HCT116 (cell line): ENCODE measurements around the gene ID3. TPM values are rescaled to one million over a fixed set of nuclear protein-coding genes. Genes with fewer than 3 reads are reported as not detected.

Experiments used
- ATAC-seq: fragments of 200-7000 bp; cut with Tn5 transposase; 2 replicates; pipeline ENCODE4 v1.9.1; 2020; ENCODE audit warnings: mild to moderate bottlenecking, moderate library complexity
- BruUV-seq: library from RNA; stranded (reverse); fragments of 400-500 nt; replicated peaks from 2 replicates; lab custom pipeline; 2021; lab: Mats Ljungman, UMichigan
- CTCF ChIA-PET: fragments of 300-600 bp; sonication (Branson Sonifier 250); formaldehyde crosslinking; loops from one replicate; lab custom pipeline; 2021; ENCODE audit warnings: antibody characterized with exemption; lab: Charles Lee
- POLR2A ChIA-PET: fragments of 300-600, 350-600 bp; sonication (Branson Sonifier 250); formaldehyde crosslinking; loops from one replicate; lab custom pipeline; 2021; ENCODE audit warnings: antibody characterized with exemption; lab: Charles Lee
- RAD21 ChIA-PET, 2 experiments: fragments of 300-600 bp; sonication (Branson Sonifier 250); formaldehyde crosslinking; loops; one replicate each; lab custom pipeline; 2023; ENCODE audit warnings: low total read pairs in 2 of 2; ENCODE audit not compliant: uncharacterized antibody in 2 of 2, unreplicated experiment in 2 of 2, low non-redundant PET in 1 of 2; lab: Charles Lee
- DNase-seq: peaks from one replicate; pipeline ENCODE4 v3.0.0-alpha.2; 2010; ENCODE audit warnings: low read depth, low spot score
- H2AFZ ChIP-seq: fragments of 200-600 bp; shearing (Covaris generic), sonication (generic); 2 replicates; pipeline ENCODE4 v1.6.1; 2017; ENCODE audit warnings: low read depth, mixed run types, mixed read lengths, antibody characterized with exemption, low read length; ENCODE audit not compliant: poor library complexity, severe bottlenecking
- H3K27ac ChIP-seq: 2 replicates; pipeline ENCODE4 v1.5.1; 2012; ENCODE audit warnings: low read depth, low read length
- H3K27me3 ChIP-seq: fragments of 200-600 bp; sonication (generic); 2 replicates; pipeline ENCODE4 v1.6.1; 2016; ENCODE audit warnings: mixed run types, low read length, mixed read lengths; ENCODE audit not compliant: insufficient read depth
- H3K36me3 ChIP-seq, 2 experiments: fragments of 200-500 bp in 1 of 2; fragments of 200-600 bp in 1 of 2; sonication (Bioruptor generic) in 1 of 2; sonication (generic) in 1 of 2; 2 replicates each; pipeline versions ENCODE4 v1.5.1 to v1.6.1; 2014 to 2016; ENCODE audit warnings: low read length in 2 of 2, inconsistent platforms in 1 of 2, mixed read lengths in 1 of 2, mixed run types in 1 of 2; ENCODE audit not compliant: insufficient read depth in 2 of 2, control insufficient read depth in 1 of 2
- H3K4me1 ChIP-seq, 2 experiments: fragments of 200-600 bp in 1 of 2; sonication (generic) in 1 of 2; 2 replicates each; pipeline versions ENCODE4 v1.5.1 to v1.6.1; 2012 to 2017; ENCODE audit warnings: low read length in 2 of 2, inconsistent platforms in 1 of 2, mild to moderate bottlenecking in 1 of 2, mixed read lengths in 1 of 2, mixed run types in 1 of 2, moderate library complexity in 1 of 2; ENCODE audit not compliant: insufficient read depth in 2 of 2, control insufficient read depth in 1 of 2
- H3K4me2 ChIP-seq: fragments of 200-600 bp; sonication (generic); 2 replicates; pipeline ENCODE4 v1.6.1; 2017; ENCODE audit warnings: mixed run types, low read length, mixed read lengths
- H3K4me3 ChIP-seq, 2 experiments: fragments of 200-600 bp in 1 of 2; sonication (generic) in 1 of 2; replicated peaks in 1 of 2; 2 replicates each; pipeline ENCODE4 v1.5.1; 2011 to 2016; ENCODE audit warnings: low read length in 2 of 2, control low read depth in 1 of 2, low read depth in 1 of 2, mild to moderate bottlenecking in 1 of 2, mixed read lengths in 1 of 2, mixed run types in 1 of 2
- H3K79me2 ChIP-seq: fragments of 200-600 bp; sonication (generic); 2 replicates; pipeline ENCODE4 v1.6.1; 2017; ENCODE audit warnings: mild to moderate bottlenecking, mixed run types, low read length, moderate library complexity, mixed read lengths; ENCODE audit not compliant: insufficient read depth
- H3K9ac ChIP-seq: fragments of 200-600 bp; sonication (generic); 2 replicates; pipeline ENCODE4 v1.6.1; 2016; ENCODE audit warnings: low read length, mixed read lengths
- H3K9me2 ChIP-seq: fragments of 200-600 bp; sonication (generic), shearing (Covaris generic); 2 replicates; pipeline ENCODE4 v1.6.1; 2017; ENCODE audit warnings: mixed run types, mild to moderate bottlenecking, moderate library complexity; ENCODE audit not compliant: insufficient read depth
- H3K9me3 ChIP-seq, 2 experiments: fragments of 200-500 bp in 1 of 2; fragments of 200-600 bp in 1 of 2; sonication (Bioruptor generic) in 1 of 2; sonication (generic) in 1 of 2; 2 replicates each; pipeline ENCODE4 v1.6.1; 2014 to 2017; ENCODE audit warnings: low read length in 2 of 2, mixed read lengths in 2 of 2, inconsistent platforms in 1 of 2, low read depth in 1 of 2, mild to moderate bottlenecking in 1 of 2, mixed run types in 1 of 2, moderate library complexity in 1 of 2; ENCODE audit not compliant: control insufficient read depth in 1 of 2, insufficient read depth in 1 of 2
- H4K20me1 ChIP-seq: fragments of 200-600 bp; sonication (generic), shearing (Covaris generic); 2 replicates; pipeline ENCODE4 v1.6.1; 2017; ENCODE audit warnings: mixed run types, mild to moderate bottlenecking, moderate library complexity; ENCODE audit not compliant: insufficient read depth
- CBX3 ChIP-seq: IDR thresholded peaks from 2 replicates; pipeline ENCODE4 v1.6.1; 2012; ENCODE audit warnings: low read depth
- CEBPB ChIP-seq: IDR thresholded peaks from 2 replicates; pipeline ENCODE4 v1.6.1; 2012; ENCODE audit warnings: low read depth
- EGR1 ChIP-seq: IDR thresholded peaks from 2 replicates; pipeline ENCODE4 v1.6.1; 2012; ENCODE audit warnings: low read depth
- ELF1 ChIP-seq: IDR thresholded peaks from 2 replicates; pipeline ENCODE4 v1.6.1; 2012; ENCODE audit warnings: low read depth, borderline replicate concordance
- EZH2 ChIP-seq: fragments of 200-600 bp; sonication (generic); IDR thresholded peaks from 2 replicates; pipeline ENCODE4 v1.6.1; 2017; ENCODE audit warnings: antibody characterized with exemption, mixed run types
- EZH2phosphoT487 ChIP-seq: fragments of 200-600 bp; IDR thresholded peaks from 2 replicates; pipeline ENCODE4 v1.6.1; 2018; ENCODE audit warnings: antibody characterized with exemption, borderline replicate concordance
- FOSL1 ChIP-seq: IDR thresholded peaks from 2 replicates; pipeline ENCODE4 v1.6.1; 2012; ENCODE audit warnings: low read depth
- JUND ChIP-seq: IDR thresholded peaks from 2 replicates; pipeline ENCODE4 v1.6.1; 2012
- POLR2A ChIP-seq: IDR thresholded peaks from 2 replicates; pipeline ENCODE4 v1.7.0; 2011; ENCODE audit warnings: borderline replicate concordance; ENCODE audit not compliant: insufficient read depth, insufficient read length; ENCODE audit errors: extremely low read depth
- POLR2AphosphoS5 ChIP-seq: IDR thresholded peaks from 2 replicates; pipeline ENCODE4 v1.6.1; 2011; ENCODE audit warnings: mild to moderate bottlenecking, low read depth, low read length, moderate library complexity
- SIN3A ChIP-seq: IDR thresholded peaks from 2 replicates; pipeline ENCODE4 v1.6.1; 2012; ENCODE audit warnings: low read depth
- SP1 ChIP-seq: IDR thresholded peaks from 2 replicates; pipeline ENCODE4 v1.6.1; 2012; ENCODE audit warnings: low read depth
- SRF ChIP-seq: IDR thresholded peaks from 2 replicates; pipeline ENCODE4 v1.6.1; 2012; ENCODE audit warnings: low read depth
- YY1 ChIP-seq: IDR thresholded peaks from 2 replicates; pipeline ENCODE4 v1.6.1; 2011; ENCODE audit warnings: low read length, low read depth, moderate library complexity, mild to moderate bottlenecking; ENCODE audit not compliant: insufficient replicate concordance; ENCODE audit errors: extremely low read depth
- ZFX ChIP-seq: fragments of 450-650 bp; IDR thresholded peaks from 2 replicates; pipeline ENCODE4 v1.6.1; 2017
- ZNF274 ChIP-seq: fragments of 200-500 bp; sonication (Bioruptor generic); IDR thresholded peaks from 2 replicates; pipeline ENCODE4 v1.6.1; 2014; ENCODE audit warnings: mild to moderate bottlenecking, low read depth, low read length, inconsistent platforms
- intact Hi-C: fragments of 100-400 bp; cut with micrococcal nuclease; formaldehyde crosslinking; loops from 2 replicates; pipeline ENCODE4 v1.10.0; 2022
- total RNA-seq: library from RNA; stranded (reverse); gene quantifications from one replicate; pipeline ENCODE4 v1.2.1, GENCODE V29; 2021; ENCODE audit not compliant: unreplicated experiment
- TF ChIP-seq, protein P1 (sequence below): IDR thresholded peaks from 2 replicates; pipeline ENCODE4 v1.6.1; 2012
- TF ChIP-seq, protein P2 (sequence below): IDR thresholded peaks from 2 replicates; pipeline ENCODE4 v1.6.1; 2012
- TF ChIP-seq, protein P3 (sequence below): IDR thresholded peaks from 2 replicates; pipeline ENCODE4 v1.6.1; 2012; ENCODE audit warnings: low read depth
- TF ChIP-seq, protein P4 (sequence below): IDR thresholded peaks from 2 replicates; pipeline ENCODE4 v1.6.1; 2011; ENCODE audit warnings: mild to moderate bottlenecking, low read length, moderate library complexity; ENCODE audit not compliant: insufficient replicate concordance; ENCODE audit errors: extremely low read depth

ID3 gene
- total RNA-seq, 1 experiment from 2014 or later, result 183 TPM

DNA sequence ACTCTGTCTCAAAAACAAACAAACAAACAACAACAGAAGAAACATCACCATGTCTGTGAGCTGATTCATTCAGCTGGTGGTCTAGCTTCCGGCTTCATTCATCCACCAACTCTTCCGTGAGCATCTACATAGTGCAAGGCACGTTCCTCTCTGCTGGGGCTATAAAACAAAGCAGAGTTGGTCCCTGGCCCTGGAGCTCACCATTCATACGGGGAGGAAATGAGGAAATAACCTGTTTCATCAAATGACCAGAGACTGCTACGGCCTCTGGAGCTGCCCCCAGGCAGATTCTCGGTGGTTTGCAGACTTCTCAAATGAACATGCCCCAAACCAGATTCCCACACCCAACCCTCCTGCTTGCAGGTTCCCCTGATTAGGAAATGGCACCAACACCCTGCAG, 41.0 kb upstream of the ID3 start:
- TF ChIP-seq ELF1, result no peak
- no peak for TF ChIP-seq EGR1
- no peak for TF ChIP-seq FOSL1
- TF ChIP-seq CBX3, result no peak
- TF ChIP-seq ZNF274, result no peak
- TF ChIP-seq, protein P1, sequence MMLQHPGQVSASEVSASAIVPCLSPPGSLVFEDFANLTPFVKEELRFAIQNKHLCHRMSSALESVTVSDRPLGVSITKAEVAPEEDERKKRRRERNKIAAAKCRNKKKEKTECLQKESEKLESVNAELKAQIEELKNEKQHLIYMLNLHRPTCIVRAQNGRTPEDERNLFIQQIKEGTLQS, result no peak
- TF ChIP-seq SP1, result no peak
- no peak for TF ChIP-seq EZH2
- TF ChIP-seq SIN3A, result no peak
- TF ChIP-seq, protein P2, sequence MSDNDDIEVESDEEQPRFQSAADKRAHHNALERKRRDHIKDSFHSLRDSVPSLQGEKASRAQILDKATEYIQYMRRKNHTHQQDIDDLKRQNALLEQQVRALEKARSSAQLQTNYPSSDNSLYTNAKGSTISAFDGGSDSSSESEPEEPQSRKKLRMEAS, result no peak
- TF ChIP-seq POLR2A, result no peak
- TF ChIP-seq, protein P3, sequence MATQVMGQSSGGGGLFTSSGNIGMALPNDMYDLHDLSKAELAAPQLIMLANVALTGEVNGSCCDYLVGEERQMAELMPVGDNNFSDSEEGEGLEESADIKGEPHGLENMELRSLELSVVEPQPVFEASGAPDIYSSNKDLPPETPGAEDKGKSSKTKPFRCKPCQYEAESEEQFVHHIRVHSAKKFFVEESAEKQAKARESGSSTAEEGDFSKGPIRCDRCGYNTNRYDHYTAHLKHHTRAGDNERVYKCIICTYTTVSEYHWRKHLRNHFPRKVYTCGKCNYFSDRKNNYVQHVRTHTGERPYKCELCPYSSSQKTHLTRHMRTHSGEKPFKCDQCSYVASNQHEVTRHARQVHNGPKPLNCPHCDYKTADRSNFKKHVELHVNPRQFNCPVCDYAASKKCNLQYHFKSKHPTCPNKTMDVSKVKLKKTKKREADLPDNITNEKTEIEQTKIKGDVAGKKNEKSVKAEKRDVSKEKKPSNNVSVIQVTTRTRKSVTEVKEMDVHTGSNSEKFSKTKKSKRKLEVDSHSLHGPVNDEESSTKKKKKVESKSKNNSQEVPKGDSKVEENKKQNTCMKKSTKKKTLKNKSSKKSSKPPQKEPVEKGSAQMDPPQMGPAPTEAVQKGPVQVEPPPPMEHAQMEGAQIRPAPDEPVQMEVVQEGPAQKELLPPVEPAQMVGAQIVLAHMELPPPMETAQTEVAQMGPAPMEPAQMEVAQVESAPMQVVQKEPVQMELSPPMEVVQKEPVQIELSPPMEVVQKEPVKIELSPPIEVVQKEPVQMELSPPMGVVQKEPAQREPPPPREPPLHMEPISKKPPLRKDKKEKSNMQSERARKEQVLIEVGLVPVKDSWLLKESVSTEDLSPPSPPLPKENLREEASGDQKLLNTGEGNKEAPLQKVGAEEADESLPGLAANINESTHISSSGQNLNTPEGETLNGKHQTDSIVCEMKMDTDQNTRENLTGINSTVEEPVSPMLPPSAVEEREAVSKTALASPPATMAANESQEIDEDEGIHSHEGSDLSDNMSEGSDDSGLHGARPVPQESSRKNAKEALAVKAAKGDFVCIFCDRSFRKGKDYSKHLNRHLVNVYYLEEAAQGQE, result no peak
- TF ChIP-seq EZH2phosphoT487, result no peak
- TF ChIP-seq SRF, result no peak
- no peak for TF ChIP-seq YY1
- TF ChIP-seq, protein P4, sequence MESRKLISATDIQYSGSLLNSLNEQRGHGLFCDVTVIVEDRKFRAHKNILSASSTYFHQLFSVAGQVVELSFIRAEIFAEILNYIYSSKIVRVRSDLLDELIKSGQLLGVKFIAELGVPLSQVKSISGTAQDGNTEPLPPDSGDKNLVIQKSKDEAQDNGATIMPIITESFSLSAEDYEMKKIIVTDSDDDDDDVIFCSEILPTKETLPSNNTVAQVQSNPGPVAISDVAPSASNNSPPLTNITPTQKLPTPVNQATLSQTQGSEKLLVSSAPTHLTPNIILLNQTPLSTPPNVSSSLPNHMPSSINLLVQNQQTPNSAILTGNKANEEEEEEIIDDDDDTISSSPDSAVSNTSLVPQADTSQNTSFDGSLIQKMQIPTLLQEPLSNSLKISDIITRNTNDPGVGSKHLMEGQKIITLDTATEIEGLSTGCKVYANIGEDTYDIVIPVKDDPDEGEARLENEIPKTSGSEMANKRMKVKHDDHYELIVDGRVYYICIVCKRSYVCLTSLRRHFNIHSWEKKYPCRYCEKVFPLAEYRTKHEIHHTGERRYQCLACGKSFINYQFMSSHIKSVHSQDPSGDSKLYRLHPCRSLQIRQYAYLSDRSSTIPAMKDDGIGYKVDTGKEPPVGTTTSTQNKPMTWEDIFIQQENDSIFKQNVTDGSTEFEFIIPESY, result no peak
- TF ChIP-seq JUND, result no peak
- TF ChIP-seq POLR2AphosphoS5, result no peak
- TF ChIP-seq CEBPB, result no peak
- TF ChIP-seq ZFX, result no peak
- DNase-seq, result no peak
- intact Hi-C loops, result no loop called here
- ChIA-PET RAD21 (interaction anchor here in 1 of 2 experiments (0.6 kb wide), 1 partner anchor 28 kb away, joined by 3 read pairs; no protein-coding TSS in a partner anchor), CTCF (no interaction called here), POLR2A (interaction anchor here (2.0 kb wide), 1 partner anchor 41 kb away, joined by 8 read pairs; the partner anchor contains the start of gene ID3)
- no peak overlapping the region for H3K9ac ChIP-seq
- no peaks in the 10 kb centered on the region for H3K9me2 ChIP-seq
- H3K4me3 ChIP-seq, result no peak overlapping the region
- no peaks in the 10 kb centered on the region for H3K27me3 ChIP-seq
- H2AFZ ChIP-seq, result no peak overlapping the region
- no peak overlapping the region for H3K4me2 ChIP-seq
- H3K36me3 ChIP-seq, result no peaks in the 10 kb centered on the region
- no peak overlapping the region for H3K27ac ChIP-seq
- H3K4me1 ChIP-seq, result no peaks in the 10 kb centered on the region
- ATAC-seq, result no peak
- H3K9me3 ChIP-seq, result no peaks in the 10 kb centered on the region
- BruUV-seq, result no TSS peak
- H4K20me1 ChIP-seq, result no peaks in the 10 kb centered on the region
- H3K79me2 ChIP-seq, result no peaks in the 10 kb centered on the region
